ENCODE data around the gene C1RL. TPM values are rescaled to one million over a fixed set of nuclear protein-coding genes. Genes with fewer than 3 reads are reported as not detected.
"Not testable (repeated sequence)": the region's sequence is repeated elsewhere in the genome, so short reads cannot be mapped to it uniquely, and the experiment has no call there.

The C1RL gene
- total RNA-seq, 6 donors from 2014 or later = 55.9 to 224 (median 82.7) TPM

GRCh38 chr12:7110661-7111060, 1.6 kb upstream of the C1RL start:
- Histone ChIP-seq H3K9me3 (no peaks in the 10 kb centered on the region), H3K36me3 (peaks cover 0 to 19% (median 2%) of the 10 kb centered on the region in 4 donors), H3K4me1 (peaks cover 23 to 30% (median 27%) of the 10 kb centered on the region in 4 donors), H3K27me3 (no peaks in the 10 kb centered on the region), H3K27ac (no peak overlapping the region), H3K4me3 (no peak overlapping the region)
- TF ChIP-seq EP300 (IDR thresholded peaks at IDR 0.05) = no peak
- WGBS, 2 donors = 94% methylated on average over 5 of the region's 5 CpGs
- ATAC-seq (ENCODE audit: low FRiP score in 2 of 2) = no peak
- DNase-seq = no peak

- Histone ChIP-seq H3K27me3 (no peaks in the 10 kb centered on the region), H3K9me3 (no peaks in the 10 kb centered on the region), H3K27ac (peak overlapping the region; percentile 95 to 99 (median 96)), H3K36me3 (peaks cover 0 to 12% (median 0%) of the 10 kb centered on the region in 4 donors), H3K4me3 (peak overlapping the region in 2 of 4 donors; percentile 70 to 76), H3K4me1 (peaks cover 23 to 33% (median 27%) of the 10 kb centered on the region in 4 donors)
- 61 to 89% methylated on average over 4 to 5 of the region's 5 CpGs for WGBS, 2 donors
- TF ChIP-seq CTCF (IDR thresholded peaks at IDR 0.05) (no peak), POLR2A (IDR thresholded peaks at IDR 0.05) (no peak), POLR2AphosphoS5 (IDR thresholded peaks at IDR 0.05) (no peak), EP300 (IDR thresholded peaks at IDR 0.05) (no peak)
- DNase-seq = no peak
- no peak for ATAC-seq (ENCODE audit: low FRiP score in 2 of 2)
These were observed 532 bp upstream of the C1RL start for GRCh38 chr12:7109572-7109920.

- no peaks in the 10 kb centered on the region for H3K9me3 ChIP-seq
- TF ChIP-seq CTCF (IDR thresholded peaks at IDR 0.05) (no peak), POLR2AphosphoS5 (IDR thresholded peaks at IDR 0.05) (peak; percentile 81 to 83), POLR2A (IDR thresholded peaks at IDR 0.05) (peak in 3 of 4 donors; percentile 65 to 79 (median 69)), EP300 (IDR thresholded peaks at IDR 0.05) (peak in 1 of 4 donors; percentile 55)
- H3K36me3 ChIP-seq = peaks cover 0 to 21% (median 6%) of the 10 kb centered on the region in 4 donors
- H3K27me3 ChIP-seq = no peaks in the 10 kb centered on the region
- H3K4me3 ChIP-seq = peak overlapping the region; percentile 57 to 83 (median 73)
- ATAC-seq (ENCODE audit: low FRiP score in 2 of 2) (peak; percentile 92 to 94), DNase-seq (peak; percentile 92 to 95)
- peak overlapping the region; percentile 95 to 99 (median 96) for H3K27ac ChIP-seq
- 6 to 7% methylated on average over 17 to 30 of the region's 30 CpGs for WGBS, 2 donors
- peaks cover 23 to 33% (median 25%) of the 10 kb centered on the region in 4 donors for H3K4me1 ChIP-seq
These were observed 815 bp downstream of the C1RL start for GRCh38 chr12:7108003-7108795.

- Histone ChIP-seq H3K4me3 (peak overlapping the region; percentile 57 to 83 (median 73)), H3K27me3 (no peaks in the 10 kb centered on the region), H3K27ac (peak overlapping the region; percentile 95 to 99 (median 96)), H3K36me3 (peaks cover 0 to 24% (median 6%) of the 10 kb centered on the region in 4 donors), H3K4me1 (peaks cover 17 to 33% (median 21%) of the 10 kb centered on the region in 4 donors), H3K9me3 (no peaks in the 10 kb centered on the region)
- TF ChIP-seq EP300 (IDR thresholded peaks at IDR 0.05) (no peak), POLR2A (IDR thresholded peaks at IDR 0.05) (no peak), POLR2AphosphoS5 (IDR thresholded peaks at IDR 0.05) (no peak), CTCF (IDR thresholded peaks at IDR 0.05) (no peak)
- ATAC-seq (ENCODE audit: low FRiP score in 2 of 2) = peak; percentile 26 to 61
- peak in 1 of 2 donors; percentile 52 for DNase-seq
- 37 to 47% methylated on average over 3 of the region's 3 CpGs for WGBS, 2 donors
These were observed 1.4 kb downstream of the C1RL start for GRCh38 chr12:7107636-7108002.

- Histone ChIP-seq H3K27ac (peak overlapping the region; percentile 95 to 99 (median 96)), H3K4me3 (peak overlapping the region in 3 of 4 donors; percentile 57 to 76 (median 70)), H3K4me1 (peaks cover 17 to 33% (median 21%) of the 10 kb centered on the region in 4 donors), H3K36me3 (peaks cover 0 to 24% (median 6%) of the 10 kb centered on the region in 4 donors)
- WGBS, 2 donors = 97 to 98% methylated on average over 5 of the region's 5 CpGs
- not testable (repeated sequence) for DNase-seq; H3K9me3 ChIP-seq; H3K27me3 ChIP-seq; ATAC-seq (ENCODE audit: low FRiP score in 2 of 2)
These were observed 1.8 kb downstream of the C1RL start for GRCh38 chr12:7107181-7107580.
